ENCODE data around the gene SAMD5.

The SAMD5 gene

DNA sequence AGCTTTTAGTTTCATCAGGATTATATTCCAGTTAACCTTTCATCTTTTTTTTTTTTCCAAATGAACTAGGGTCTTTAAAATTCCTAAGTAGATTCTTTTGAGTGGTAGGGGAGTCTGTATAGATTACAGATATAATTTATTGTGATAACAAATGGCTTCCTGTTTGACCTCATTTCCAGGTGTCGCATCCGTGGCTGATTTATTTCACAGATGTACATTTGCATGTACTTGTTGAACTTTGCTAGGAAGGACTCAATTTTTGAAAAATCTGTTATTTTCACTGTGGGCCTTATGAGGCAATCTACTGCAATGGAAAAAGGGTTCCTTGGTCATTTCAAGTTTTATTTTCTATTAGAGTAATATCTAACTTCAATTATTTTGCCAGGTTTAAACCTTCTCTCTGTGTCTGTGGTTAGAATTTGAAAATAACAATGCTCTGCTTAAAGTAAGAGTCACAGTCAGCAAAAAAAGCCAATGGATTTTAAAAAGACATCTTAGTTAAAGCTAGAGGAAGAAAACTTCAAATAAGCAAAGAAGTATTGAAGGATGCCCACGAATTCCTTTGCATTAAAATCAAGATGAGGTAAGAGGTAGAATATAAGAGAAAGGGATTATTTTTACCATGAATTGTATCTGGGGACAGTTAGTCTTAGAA, 57.9 kb downstream of the SAMD5 start:
- no peak for DNase-seq (ENCODE audit: low read depth, low spot score)

GRCh38 chr6:147567141-147567805, 58.8 kb downstream of the SAMD5 start:
- DNase-seq (ENCODE audit: low read depth, low spot score): no peak

DNA sequence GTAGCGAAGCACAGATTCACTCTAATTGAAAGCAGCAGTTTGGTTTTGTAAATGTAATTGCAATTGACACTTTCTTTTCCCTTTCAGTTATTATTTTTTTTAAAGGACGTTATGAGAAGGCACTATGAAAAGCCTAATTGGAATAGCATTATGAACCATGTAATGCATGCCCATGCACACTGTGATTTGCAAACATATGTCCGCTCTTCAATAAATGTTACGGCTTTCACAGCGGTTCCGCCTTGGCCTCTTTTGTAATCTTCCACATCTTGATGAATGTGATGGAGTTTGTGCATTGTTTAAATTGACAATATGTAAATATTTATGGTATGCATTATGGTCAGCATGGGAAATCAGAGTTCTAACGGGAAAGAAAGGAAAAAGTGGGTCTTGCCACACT, 61.3 kb downstream of the SAMD5 start:
- no peak for DNase-seq (ENCODE audit: low read depth, low spot score)

GRCh38 chr6:147570681-147571080, 62.2 kb downstream of the SAMD5 start:
- no peak for DNase-seq (ENCODE audit: low read depth, low spot score)

- DNase-seq (ENCODE audit: low read depth, low spot score): peak; percentile 5
Measured at GRCh38 chr6:147577488-147577887, 69.0 kb downstream of the SAMD5 start.

DNA sequence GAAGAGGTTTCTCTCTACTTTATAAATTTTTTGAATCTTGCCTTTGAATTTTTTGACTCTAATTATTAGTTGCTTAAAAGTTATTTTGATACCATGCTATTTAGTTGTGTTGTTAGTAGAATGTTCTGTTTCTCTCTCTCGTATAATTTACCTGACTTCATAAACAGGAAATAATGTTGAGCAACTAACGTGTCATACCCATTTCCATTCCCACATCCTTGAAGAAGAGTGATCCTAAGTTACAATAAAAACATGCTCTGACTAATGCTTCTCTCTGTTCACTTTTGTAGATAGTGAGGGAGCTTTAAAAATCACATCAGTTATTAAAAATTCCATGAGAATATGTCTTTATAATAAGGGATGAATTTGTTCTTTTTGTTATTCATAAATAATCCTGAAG, 69.7 kb downstream of the SAMD5 start:
- DNase-seq (ENCODE audit: low read depth, low spot score): no peak

GRCh38 chr6:147578883-147579282, 70.4 kb downstream of the SAMD5 start:
- DNase-seq (ENCODE audit: low read depth, low spot score): no peak

DNA sequence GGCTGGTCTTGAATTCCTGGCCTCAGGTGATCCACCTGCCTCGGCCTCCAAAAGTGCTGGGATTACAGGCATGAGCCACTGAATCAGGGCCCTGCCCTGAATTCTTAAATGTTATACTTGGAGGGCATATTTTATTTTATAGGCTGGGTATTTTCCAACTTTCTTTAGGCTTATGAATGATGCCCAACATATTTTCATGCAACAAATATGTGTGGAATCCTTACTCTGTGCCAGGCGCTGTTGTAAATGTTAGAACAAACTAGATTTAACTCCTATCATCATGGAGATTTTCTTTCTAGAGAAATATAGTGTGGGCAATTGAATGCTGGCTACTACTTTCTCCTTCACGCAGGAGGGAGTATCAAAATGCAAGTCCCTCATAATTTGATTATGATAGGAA, 71.2 kb downstream of the SAMD5 start:
- DNase-seq (ENCODE audit: low read depth, low spot score): no peak

- no peak for DNase-seq (ENCODE audit: low read depth, low spot score)
Measured at GRCh38 chr6:147582991-147583390, 74.5 kb downstream of the SAMD5 start.

- DNase-seq (ENCODE audit: low read depth, low spot score): no peak
Measured at GRCh38 chr6:147585256-147585655, 76.8 kb downstream of the SAMD5 start.

GRCh38 chr6:147586044-147586443, 77.6 kb downstream of the SAMD5 start:
- no peak for DNase-seq (ENCODE audit: low read depth, low spot score)

GRCh38 chr6:147587907-147588306, 79.4 kb downstream of the SAMD5 start:
- no peak for DNase-seq (ENCODE audit: low read depth, low spot score)

GRCh38 chr6:147588469-147588868, 80.0 kb downstream of the SAMD5 start:
- DNase-seq (ENCODE audit: low read depth, low spot score): no peak

GRCh38 chr6:147589739-147590250, 81.3 kb downstream of the SAMD5 start:
- DNase-seq (ENCODE audit: low read depth, low spot score): no peak

DNA sequence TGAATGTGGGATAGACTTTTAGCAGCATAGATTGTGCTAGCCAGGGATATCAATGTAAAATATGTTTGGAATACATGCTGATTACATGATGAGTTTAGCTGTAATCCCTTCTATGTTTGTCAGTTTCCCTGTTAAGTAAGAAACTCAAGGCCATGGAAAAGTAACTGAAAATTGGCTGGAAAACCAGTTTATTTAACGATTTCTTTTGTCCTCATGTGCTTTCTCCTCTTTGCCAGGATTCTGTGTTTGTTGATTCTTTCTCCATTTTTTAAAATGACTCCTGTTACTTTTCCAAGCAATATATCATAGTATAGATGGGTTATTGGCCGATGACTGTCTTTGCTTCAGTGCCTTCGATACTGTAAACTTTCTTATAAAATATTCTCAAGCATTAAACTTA, 87.5 kb downstream of the SAMD5 start:
- DNase-seq (ENCODE audit: low read depth, low spot score): no peak

DNA sequence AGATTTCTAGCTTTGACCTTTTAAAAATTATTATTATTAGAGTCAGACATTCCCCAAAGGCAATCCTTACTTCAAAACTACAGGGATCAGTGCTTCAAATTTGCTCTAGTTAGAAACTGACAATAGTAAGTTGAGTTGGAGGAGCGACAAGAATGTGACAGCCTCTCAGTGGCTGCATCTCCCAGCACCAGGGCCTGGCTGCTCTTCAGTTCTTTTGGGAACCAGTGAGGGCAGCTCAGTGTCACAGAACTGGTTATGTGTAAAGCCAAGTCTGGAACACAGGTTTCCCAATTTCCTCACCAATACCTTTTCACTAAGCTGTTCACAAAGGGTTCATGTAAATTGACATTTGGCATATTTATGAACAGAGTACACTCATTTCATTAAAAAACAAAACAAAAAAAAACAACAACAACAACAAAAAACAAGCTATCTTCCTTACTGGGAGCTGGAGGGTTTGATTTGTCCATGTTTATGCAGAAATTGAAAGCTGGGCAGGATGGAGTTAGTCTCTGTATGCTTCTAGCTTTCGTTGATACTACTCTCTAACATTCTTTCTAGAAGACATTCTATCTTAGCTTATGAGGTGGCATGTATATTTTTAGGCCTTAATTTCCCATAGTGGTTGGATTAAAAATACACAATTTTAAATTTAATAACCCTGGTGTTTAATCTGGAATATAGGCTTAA, 95.0 kb downstream of the SAMD5 start:
- DNase-seq (ENCODE audit: low read depth, low spot score): no peak

DNA sequence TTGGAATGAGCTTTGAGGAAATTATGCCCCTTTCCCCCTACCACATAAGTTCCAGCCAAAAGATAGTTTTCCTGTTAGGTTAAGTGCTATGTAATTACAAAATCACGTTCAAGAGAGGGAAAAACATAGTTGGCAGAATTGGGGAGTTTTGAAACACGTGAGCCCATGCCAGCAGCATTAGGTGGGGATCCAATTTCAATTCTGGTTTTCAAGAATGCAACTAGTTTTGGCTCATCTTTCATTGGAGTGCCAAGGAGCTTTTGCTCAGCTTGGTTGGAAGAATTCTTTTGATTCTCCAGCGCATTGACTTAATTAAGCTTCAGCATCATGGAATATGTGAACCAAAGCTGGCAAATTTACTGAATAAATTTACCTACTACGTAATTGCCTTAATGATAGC, 95.9 kb downstream of the SAMD5 start:
- DNase-seq (ENCODE audit: low read depth, low spot score): no peak

GRCh38 chr6:147611992-147612391, 103.5 kb downstream of the SAMD5 start:
- no peak for DNase-seq (ENCODE audit: low read depth, low spot score)

DNA sequence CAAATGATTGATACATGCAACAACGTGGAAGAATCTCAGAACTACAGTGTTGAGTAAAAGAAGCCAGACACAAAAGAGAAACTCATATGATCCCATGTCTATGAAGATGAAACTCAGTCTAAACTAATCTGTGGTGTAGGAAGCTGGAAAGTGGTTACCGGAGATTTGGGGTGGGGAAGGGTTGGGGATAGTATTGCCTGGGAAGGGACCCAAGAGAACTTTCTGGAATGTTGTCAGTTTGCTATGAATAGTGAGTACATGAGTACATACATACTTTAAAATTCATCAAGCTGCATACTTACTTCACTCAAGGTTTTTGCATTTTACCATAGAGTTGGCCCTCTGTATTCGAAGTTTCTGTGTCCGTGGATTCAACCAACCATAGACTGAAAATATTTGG, 106.0 kb downstream of the SAMD5 start:
- no peak for DNase-seq (ENCODE audit: low read depth, low spot score)

GRCh38 chr6:147615659-147616456, 107.4 kb downstream of the SAMD5 start:
- peak; percentile 63 for DNase-seq (ENCODE audit: low read depth, low spot score)

GRCh38 chr6:147617366-147617765, 108.9 kb downstream of the SAMD5 start:
- DNase-seq (ENCODE audit: low read depth, low spot score): no peak

DNA sequence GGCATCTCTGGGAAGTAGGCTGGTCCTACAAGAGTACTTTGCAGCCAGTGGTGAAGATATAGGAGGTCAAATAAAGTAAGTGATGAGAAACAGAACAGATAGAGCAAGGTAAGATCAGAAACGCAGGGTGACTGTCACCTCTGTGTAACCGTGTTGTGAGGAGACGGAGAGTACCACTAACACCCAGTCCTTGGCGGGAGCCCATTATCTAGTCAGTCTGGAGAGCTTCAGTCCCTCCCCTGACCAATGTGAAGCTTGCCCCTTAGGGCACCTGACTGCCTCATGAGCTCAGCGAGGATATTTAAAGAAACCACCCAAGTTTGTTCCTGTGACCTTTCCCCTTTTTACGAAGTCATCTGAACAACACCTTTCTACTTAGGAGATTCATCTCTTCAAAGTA, 110.0 kb downstream of the SAMD5 start:
- no peak for DNase-seq (ENCODE audit: low read depth, low spot score)
